Coronary artery (tissue), 2 donors: ENCODE data around the gene GPC6.

ENCODE experiments used
- DNase-seq: peaks from one replicate; pipeline ENCODE4 v3.0.0-alpha.2; 2017; ENCODE audit warnings: low spot score
- H3K27ac ChIP-seq, 2 donors: fragments of 200-600 bp; sonication (generic); one replicate each; pipeline ENCODE4 v1.5.1; 2016 to 2019
- H3K4me3 ChIP-seq: fragments of 200-600 bp; sonication (generic); 2 replicates; pipeline ENCODE4 v1.5.1; 2016; ENCODE audit warnings: mild to moderate bottlenecking, moderate library complexity
- CTCF ChIP-seq: fragments of 200-600 bp; sonication (generic); IDR thresholded peaks from one replicate; pipeline ENCODE4 v1.5.1; 2019; ENCODE audit warnings: antibody characterized with exemption

GPC6 gene

GRCh38 chr13:93378184-93378583 is 151.6 kb downstream of the GPC6 start:
- no peak for DNase-seq
- TF ChIP-seq CTCF, result no peak
- no peak overlapping the region for H3K27ac ChIP-seq

GRCh38 chr13:93386116-93386515 is 159.5 kb downstream of the GPC6 start:
- DNase-seq, result no peak
- no peak overlapping the region for H3K27ac ChIP-seq
- TF ChIP-seq CTCF, result no peak
- no peak overlapping the region for H3K4me3 ChIP-seq

More at GRCh38 chr13:93378184-93378583, 151.6 kb downstream of the GPC6 start:
- no peak overlapping the region for H3K4me3 ChIP-seq

- Histone ChIP-seq H3K4me3 (no peak overlapping the region), H3K27ac (no peak overlapping the region)
- no peak for DNase-seq
- TF ChIP-seq CTCF, result no peak
Observed at GRCh38 chr13:93388701-93389100, 162.1 kb downstream of the GPC6 start.

- TF ChIP-seq CTCF, result no peak
Observed at GRCh38 chr13:93397619-93398018, 171.0 kb downstream of the GPC6 start.

GRCh38 chr13:93398167-93399035 is 171.8 kb downstream of the GPC6 start:
- no peak for DNase-seq
- no peak for TF ChIP-seq CTCF
- H3K27ac ChIP-seq, result no peak overlapping the region
- no peak overlapping the region for H3K4me3 ChIP-seq

More at GRCh38 chr13:93397619-93398018, 171.0 kb downstream of the GPC6 start:
- Histone ChIP-seq H3K27ac (no peak overlapping the region), H3K4me3 (no peak overlapping the region)
- no peak for DNase-seq

GRCh38 chr13:93399212-93399611 is 172.6 kb downstream of the GPC6 start:
- no peak for TF ChIP-seq CTCF
- no peak overlapping the region for H3K4me3 ChIP-seq
- DNase-seq, result no peak
- H3K27ac ChIP-seq, result no peak overlapping the region

GRCh38 chr13:93406136-93406535 is 179.5 kb downstream of the GPC6 start:
- no peak for DNase-seq
- Histone ChIP-seq H3K27ac (no peak overlapping the region), H3K4me3 (no peak overlapping the region)
- TF ChIP-seq CTCF, result no peak
